HG03571 (cell line): ENCODE data around the gene CMIP.

Source experiments
- ATAC-seq: cut with Tn5 transposase; IDR thresholded peaks from one replicate; pipeline ENCODE4 v1.9.1; 2021; ENCODE audit not compliant: unreplicated experiment

Gene CMIP

DNA sequence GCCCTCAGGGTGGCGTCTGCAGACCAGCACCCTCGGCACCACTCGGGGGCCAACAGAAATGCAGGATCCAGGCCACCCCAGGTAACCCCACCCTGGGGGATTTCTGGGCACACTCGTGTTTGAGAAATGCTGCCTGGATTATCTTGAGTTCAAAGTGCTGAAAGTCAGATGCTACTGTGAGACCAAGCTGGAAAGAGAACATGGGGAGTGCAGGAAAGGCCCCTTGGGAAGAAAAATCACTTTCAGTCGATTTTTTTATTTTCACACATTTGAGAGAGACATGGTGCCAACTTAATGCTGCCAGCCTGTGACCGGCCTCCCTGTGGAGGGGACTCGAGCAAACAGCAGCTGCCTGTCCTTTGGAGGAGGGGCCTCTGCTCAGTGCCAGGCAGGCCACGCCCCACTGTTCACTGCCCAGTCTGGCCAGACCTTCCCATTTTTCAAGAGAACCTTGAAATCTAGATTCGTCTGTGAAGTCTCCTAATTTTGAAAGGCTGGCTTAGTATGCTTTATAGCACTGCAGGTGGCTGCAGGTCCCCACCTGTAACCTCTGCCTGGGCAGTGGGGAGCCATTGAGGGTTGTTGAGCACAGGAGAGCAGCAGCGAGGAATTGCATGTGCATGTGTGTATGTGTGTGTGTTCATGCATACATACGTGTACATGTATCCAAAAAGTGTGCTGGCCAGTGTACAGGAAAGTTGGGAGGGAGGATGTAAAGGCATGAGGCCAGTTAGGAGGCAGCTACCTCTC lies 263.8 kb downstream of the CMIP start:
- no peak for ATAC-seq

GRCh38 chr16:81709016-81709900 lies 264.6 kb downstream of the CMIP start:
- ATAC-seq, result no peak

- ATAC-seq, result no peak
These were observed 265.4 kb downstream of the CMIP start for GRCh38 chr16:81710044-81710443.

DNA sequence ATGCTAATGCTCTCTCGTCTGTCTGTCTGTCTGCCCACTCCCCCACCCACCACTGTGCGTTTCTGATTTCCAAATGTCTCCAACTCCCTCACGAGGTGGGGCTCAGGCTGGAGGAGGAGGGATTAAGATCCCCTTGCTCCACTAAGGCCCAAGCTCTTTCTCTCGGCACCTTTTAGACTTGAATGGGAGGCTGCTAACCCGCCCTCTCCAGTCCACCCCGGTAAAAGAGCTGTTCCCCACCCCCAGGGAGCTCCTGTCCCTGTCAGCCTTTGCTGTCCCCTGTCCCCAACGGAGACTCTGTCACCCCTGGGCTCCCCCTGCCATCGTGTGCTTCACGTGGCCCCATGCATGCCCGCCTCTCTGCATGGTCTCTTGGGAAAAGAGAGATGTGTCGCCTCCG lies 266.0 kb downstream of the CMIP start:
- no peak for ATAC-seq

- ATAC-seq, result no peak
These were observed 267.2 kb downstream of the CMIP start for GRCh38 chr16:81711657-81712319.

- no peak for ATAC-seq
These were observed 268.1 kb downstream of the CMIP start for GRCh38 chr16:81712681-81713080.

GRCh38 chr16:81713295-81713772 lies 268.7 kb downstream of the CMIP start:
- no peak for ATAC-seq

GRCh38 chr16:81713796-81714195 lies 269.2 kb downstream of the CMIP start:
- no peak for ATAC-seq

GRCh38 chr16:81714583-81714982 lies 270.0 kb downstream of the CMIP start:
- ATAC-seq, result no peak

- peak; percentile 52 for ATAC-seq
These were observed 271.0 kb downstream of the CMIP start for GRCh38 chr16:81715358-81716196.

DNA sequence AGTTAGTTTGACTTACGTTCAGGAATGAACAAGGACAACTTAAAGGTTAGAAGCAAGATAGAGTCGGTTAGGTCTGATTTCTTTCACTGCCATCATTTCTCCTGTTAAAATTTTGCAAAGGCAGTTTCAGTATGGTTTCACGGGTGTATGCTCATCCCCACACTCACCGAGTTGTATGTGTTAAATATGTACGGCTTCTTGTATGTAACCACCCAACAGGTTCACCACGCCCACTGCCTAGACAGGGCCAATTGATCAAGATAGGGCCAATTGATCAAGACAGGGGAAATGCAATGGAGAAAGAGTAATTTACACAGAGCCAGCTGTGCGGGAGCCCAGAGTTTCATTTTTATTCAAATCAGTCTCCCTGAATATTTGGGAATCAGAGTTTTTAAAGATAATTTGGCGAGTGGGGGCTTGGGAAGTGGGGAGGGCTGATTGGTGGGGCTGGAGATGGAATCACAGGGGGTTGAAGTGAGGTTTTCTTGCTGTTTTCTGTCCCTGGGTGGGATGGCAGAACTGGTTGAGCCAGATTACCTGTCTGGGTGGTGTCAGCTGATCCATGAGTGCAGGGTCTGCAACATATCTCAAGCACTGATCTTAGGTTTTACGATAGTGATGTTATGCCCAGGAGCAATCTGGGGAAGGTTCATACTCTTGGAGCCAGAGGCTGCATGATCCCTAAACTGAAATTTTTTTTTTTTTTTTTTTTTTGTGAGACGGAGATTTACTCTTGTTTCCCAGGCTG lies 272.0 kb downstream of the CMIP start:
- ATAC-seq, result peak; percentile 62

GRCh38 chr16:81717662-81718189 lies 273.1 kb downstream of the CMIP start:
- ATAC-seq, result no peak

DNA sequence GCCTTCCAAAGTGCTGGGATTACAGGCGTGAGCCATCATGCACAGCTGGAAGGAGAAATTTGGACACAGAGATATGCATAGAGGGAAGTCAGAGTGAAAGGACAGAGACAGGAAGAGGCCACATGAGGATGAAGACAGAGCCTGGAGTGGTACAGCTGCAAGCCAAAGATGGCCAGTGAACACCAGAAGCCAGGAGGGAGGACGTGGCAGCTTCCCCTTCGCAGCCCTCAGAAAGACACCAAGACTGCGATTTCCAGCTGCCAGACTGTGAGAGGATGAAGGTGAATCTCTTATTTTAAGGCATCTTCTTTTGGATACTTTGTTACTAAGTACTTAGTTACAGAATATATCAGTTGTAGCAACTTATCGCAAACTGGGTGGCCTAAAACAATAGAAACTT lies 274.0 kb downstream of the CMIP start:
- ATAC-seq, result no peak

DNA sequence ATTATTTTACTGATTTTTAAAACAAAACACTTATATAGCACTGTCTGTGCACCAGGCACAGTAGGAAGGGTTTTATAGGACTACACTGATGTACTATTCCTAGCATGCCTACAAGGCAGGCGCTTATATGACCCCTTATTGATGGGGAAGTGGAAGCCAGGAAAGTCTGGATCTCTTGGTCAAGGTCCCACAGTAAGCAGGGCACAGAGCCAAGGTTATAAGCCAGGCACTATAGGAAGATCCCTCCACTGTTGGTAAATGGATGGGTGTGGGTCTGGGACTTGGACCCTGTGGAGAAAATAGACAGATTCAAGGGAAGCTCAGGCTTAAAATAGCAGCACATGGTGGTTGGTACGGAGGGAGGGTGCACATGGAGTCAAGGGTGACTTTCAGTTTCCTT lies 275.4 kb downstream of the CMIP start:
- no peak for ATAC-seq

DNA sequence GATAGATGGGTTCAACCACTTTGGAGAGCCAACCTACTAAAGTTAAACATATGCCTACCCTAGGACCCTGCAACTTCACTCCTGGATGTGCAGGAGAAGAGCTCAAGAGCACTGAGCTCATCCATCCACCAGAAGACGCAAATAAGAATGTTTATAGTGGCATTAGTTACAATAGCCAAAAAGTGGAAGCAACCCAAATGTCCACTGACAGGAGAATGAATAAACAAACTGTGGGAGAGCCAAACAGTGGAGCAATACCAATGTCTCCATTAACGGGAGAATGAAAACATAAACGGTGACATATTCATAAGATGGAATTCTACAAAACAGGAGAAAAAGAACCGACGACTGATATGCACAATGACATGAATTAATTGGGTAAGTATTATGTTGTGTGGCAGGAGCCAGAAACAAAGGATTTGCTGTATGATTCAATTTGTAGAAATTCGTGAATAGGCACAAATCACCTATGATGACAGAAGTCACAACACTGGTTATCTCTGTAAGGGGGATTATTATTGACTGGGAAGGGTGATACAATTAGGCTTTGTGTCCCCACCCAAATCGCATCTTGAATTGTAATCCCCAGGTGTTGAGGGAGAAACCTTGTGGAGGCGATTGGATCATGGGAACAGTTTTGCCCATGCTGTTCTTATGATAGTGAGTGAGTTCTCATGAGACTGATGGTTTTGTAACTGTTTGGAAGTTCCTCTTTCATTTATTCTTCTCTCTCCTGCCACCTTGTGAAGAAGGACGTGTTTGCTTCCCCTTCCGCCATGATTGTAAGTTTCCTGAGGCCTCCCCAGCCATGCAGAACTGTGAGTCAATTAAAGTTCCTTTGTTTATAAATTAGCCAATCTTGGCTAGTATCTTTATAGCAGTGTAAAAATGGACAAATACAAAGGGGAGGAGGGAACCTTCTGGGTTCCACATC lies 276.6 kb downstream of the CMIP start:
- ATAC-seq, result no peak

DNA sequence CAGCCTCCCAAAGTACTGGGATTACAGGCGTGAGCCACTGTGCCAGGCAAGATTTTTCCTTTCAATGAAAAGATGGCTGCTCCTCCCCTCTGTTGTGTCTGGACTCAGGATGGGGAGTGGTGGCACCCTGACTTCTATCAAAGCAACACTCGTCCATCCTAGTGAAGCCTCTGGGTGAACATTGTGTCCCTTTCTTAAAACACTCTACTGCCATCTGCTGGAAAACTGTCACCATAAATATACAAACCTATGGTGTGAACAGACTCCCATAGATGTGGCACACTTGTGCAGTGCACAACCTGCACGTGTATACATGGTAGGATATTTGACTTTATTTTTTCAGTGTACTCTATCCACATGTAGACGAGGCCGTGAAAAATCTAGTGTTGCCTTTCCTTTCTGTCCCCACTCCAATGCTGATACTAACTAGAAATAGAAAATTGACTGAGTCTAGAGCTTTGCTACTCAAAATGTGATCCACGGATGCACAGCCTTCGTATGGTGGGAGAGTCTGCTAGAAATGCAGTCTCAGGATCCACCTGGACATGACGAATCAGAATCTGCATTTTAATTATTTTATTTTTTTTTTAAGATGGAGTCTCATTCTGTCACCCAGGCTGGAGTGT lies 278.6 kb downstream of the CMIP start:
- ATAC-seq, result peak; percentile 68

DNA sequence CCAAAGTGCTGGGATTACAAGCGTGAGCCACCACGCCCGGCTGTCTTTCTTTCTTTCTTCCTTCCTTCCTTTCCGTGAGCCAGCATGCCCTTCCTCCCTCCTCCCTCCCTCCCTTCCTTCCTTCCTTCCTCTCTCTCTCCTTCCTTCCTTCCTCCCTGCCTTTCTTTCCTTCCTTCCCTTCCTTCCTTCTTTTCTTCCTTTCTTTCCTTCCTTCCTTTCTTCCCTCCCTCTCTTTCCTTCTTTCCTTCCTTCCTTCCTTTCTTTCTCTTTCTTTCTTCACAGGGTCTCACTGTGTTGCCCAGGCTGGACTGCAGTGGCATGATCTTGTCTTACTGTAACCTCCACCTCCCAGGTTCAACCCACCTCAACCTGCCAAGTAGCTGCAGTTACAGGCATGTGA lies 283.8 kb downstream of the CMIP start:
- no peak for ATAC-seq

DNA sequence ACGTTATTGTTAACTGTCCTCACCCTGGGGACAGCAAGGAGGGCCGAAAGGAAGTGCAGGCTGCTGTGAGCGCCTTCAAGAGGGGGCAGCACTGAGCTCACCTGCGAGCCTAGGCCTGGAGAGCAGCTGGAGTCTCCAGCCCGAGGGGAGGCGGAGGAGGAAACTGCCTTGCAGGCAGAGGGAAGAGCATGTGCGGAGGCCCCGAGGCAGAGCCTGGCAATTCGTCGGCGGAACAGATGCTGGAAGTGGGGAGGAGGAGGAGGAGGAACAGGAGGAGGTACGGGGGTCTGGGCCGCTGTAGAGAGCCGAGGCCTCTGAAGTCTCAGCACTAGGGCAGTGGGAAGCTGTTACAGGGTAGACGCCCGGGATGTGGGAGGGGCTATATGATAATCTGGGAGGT lies 284.8 kb downstream of the CMIP start:
- no peak for ATAC-seq
